Tibial nerve (tissue), 3 donors: ENCODE measurements around the gene TRIM59.

Experiments used
- POLR2A ChIP-seq, 2 donors: fragments of 450-650 bp; IDR thresholded peaks; one replicate each; pipeline ENCODE4 v1.6.1; 2017; ENCODE audit warnings: antibody characterized with exemption in 2 of 2, mild to moderate bottlenecking in 2 of 2, moderate library complexity in 2 of 2
- TF ChIP-seq, protein P1 (sequence below), 5 experiments: fragments of 200-600 bp in 3 of 5; fragments of 450-650 bp in 2 of 5; sonication (generic) in 3 of 5; IDR thresholded peaks; one replicate each; pipeline ENCODE4 v1.5.1; 2016 to 2019; ENCODE audit warnings: antibody characterized with exemption in 5 of 5, mild to moderate bottlenecking in 3 of 5, moderate library complexity in 2 of 5

DNA sequence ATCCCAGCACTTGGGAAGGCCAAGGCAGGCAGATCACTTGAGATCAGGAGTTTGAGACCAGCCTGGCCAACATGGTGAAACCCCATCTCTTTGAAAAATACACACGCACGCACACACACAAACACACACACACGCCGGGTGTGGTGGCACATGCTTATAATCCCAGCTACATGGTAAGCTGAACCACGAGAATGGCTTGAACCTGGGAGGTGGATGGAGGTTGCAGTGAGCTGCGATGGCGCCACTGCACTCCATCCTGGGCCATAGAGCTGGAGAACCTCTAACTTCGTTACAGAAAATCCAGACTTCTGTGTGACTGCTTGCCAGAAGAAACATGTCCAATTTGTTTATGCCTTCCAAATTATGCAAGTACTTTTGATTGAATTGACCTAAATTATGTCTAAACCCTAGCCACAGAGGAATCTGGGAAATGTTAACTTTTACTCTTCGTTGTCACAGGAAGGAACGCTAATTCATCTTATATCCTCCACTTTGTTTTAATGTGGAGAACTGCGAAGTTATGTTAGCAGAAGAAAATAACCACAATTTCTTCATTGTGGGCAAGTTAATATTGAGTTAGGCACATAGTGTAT is 21.7 kb downstream of the TRIM59 start:
- TF ChIP-seq POLR2A (IDR thresholded peaks at IDR 0.05) = no peak
- TF ChIP-seq, protein P1, sequence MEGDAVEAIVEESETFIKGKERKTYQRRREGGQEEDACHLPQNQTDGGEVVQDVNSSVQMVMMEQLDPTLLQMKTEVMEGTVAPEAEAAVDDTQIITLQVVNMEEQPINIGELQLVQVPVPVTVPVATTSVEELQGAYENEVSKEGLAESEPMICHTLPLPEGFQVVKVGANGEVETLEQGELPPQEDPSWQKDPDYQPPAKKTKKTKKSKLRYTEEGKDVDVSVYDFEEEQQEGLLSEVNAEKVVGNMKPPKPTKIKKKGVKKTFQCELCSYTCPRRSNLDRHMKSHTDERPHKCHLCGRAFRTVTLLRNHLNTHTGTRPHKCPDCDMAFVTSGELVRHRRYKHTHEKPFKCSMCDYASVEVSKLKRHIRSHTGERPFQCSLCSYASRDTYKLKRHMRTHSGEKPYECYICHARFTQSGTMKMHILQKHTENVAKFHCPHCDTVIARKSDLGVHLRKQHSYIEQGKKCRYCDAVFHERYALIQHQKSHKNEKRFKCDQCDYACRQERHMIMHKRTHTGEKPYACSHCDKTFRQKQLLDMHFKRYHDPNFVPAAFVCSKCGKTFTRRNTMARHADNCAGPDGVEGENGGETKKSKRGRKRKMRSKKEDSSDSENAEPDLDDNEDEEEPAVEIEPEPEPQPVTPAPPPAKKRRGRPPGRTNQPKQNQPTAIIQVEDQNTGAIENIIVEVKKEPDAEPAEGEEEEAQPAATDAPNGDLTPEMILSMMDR (IDR thresholded peaks at IDR 0.05) = no peak
